Upper lobe of left lung (tissue), 6 donors: Measurements from ENCODE around the gene GPSM1. TPM values are rescaled to one million over a fixed set of nuclear protein-coding genes. Genes with fewer than 3 reads are reported as not detected.

ENCODE experiments used
- ATAC-seq, 2 donors: fragments of 200-7000 bp; cut with Tn5 transposase; one replicate each; pipeline ENCODE4 v1.9.1; 2022; ENCODE audit warnings: mild to moderate bottlenecking in 2 of 2, moderate library complexity in 2 of 2; ENCODE audit not compliant: low FRiP score in 2 of 2
- DNase-seq, 2 donors: peaks; one replicate each; pipeline ENCODE4 v3.0.0-alpha.2; 2019 to 2020
- H3K27ac ChIP-seq, 4 donors: fragments of 200-600 bp; sonication (generic); one replicate each; pipeline ENCODE4 v1.5.1; 2016 to 2019
- H3K27me3 ChIP-seq, 4 donors: fragments of 200-600 bp; sonication (generic); one replicate each; pipeline ENCODE4 v1.5.1; 2017 to 2019
- H3K36me3 ChIP-seq, 4 donors: fragments of 200-600 bp; sonication (generic); one replicate each; pipeline ENCODE4 v1.5.1; 2016 to 2019
- H3K4me1 ChIP-seq, 4 donors: fragments of 200-600 bp; sonication (generic); one replicate each; pipeline ENCODE4 v1.5.1; 2018 to 2019
- H3K4me3 ChIP-seq, 4 donors: fragments of 200-600 bp; sonication (generic); one replicate each; pipeline ENCODE4 v1.5.1; 2017 to 2019; ENCODE audit warnings: mild to moderate bottlenecking in 2 of 4, moderate library complexity in 1 of 4
- H3K9me3 ChIP-seq, 4 donors: fragments of 200-600 bp; sonication (generic); one replicate each; pipeline ENCODE4 v1.5.1; 2018 to 2019
- EP300 ChIP-seq, 4 donors: sonication (generic); formaldehyde crosslinking; IDR thresholded peaks; one replicate each; pipeline ENCODE4 v1.5.1; 2017; ENCODE audit warnings: antibody characterized with exemption in 4 of 4, control low read depth in 2 of 4
- POLR2A ChIP-seq, 4 donors: fragments of 450-650 bp; IDR thresholded peaks; one replicate each; pipeline ENCODE4 v1.5.1; 2016 to 2017; ENCODE audit warnings: antibody characterized with exemption in 4 of 4, mild to moderate bottlenecking in 2 of 4
- POLR2AphosphoS5 ChIP-seq, 2 donors: sonication (generic); formaldehyde crosslinking; IDR thresholded peaks; one replicate each; pipeline ENCODE4 v1.5.1; 2017; ENCODE audit warnings: antibody characterized with exemption in 2 of 2
- WGBS, 2 donors: methylation state at CpG; one replicate each; pipeline ENCODE4 v1.1.5; 2017 to 2018; 5-methylcytosine and 5-hydroxymethylcytosine counted together
- total RNA-seq, 6 donors: library from RNA; depleted of rRNA in 4 of 6; stranded (reverse); fragments of >200 nt in 4 of 6; gene quantifications; one replicate each; pipeline versions ENCODE4 v1.1.0 to v1.2.1, GENCODE V29; 2016 to 2021
- TF ChIP-seq, protein P1 (sequence below), 6 experiments: fragments of 450-650 bp in 4 of 6; fragments of 200-600 bp in 2 of 6; sonication (generic) in 2 of 6; IDR thresholded peaks; one replicate each; pipeline ENCODE4 v1.5.1; 2016 to 2019; ENCODE audit warnings: antibody characterized with exemption in 6 of 6
- donor health status: DM: no; HTN: no; CAD: no; lungs with moderate emphysema.
- donor health status: DM: no; HTN: yes; CAD: no; lungs with severe emphysema.

The GPSM1 gene
- total RNA-seq, 6 donors from 2014 or later = 10.0 to 78.6 (median 24.2) TPM

GRCh38 chr9:136392538-136393449 is 65.5 kb downstream of the GPSM1 start:
- Histone ChIP-seq H3K27me3 (no peaks in the 10 kb centered on the region), H3K4me3 (no peak overlapping the region), H3K4me1 (no peaks in the 10 kb centered on the region), H3K36me3 (peaks cover 22 to 96% (median 80%) of the 10 kb centered on the region in 4 donors), H3K27ac (no peak overlapping the region), H3K9me3 (no peaks in the 10 kb centered on the region)
- peak in 1 of 2 donors; percentile 26 for ATAC-seq
- TF ChIP-seq POLR2A (IDR thresholded peaks at IDR 0.05) (no peak), EP300 (IDR thresholded peaks at IDR 0.05) (no peak)
- TF ChIP-seq, protein P1, sequence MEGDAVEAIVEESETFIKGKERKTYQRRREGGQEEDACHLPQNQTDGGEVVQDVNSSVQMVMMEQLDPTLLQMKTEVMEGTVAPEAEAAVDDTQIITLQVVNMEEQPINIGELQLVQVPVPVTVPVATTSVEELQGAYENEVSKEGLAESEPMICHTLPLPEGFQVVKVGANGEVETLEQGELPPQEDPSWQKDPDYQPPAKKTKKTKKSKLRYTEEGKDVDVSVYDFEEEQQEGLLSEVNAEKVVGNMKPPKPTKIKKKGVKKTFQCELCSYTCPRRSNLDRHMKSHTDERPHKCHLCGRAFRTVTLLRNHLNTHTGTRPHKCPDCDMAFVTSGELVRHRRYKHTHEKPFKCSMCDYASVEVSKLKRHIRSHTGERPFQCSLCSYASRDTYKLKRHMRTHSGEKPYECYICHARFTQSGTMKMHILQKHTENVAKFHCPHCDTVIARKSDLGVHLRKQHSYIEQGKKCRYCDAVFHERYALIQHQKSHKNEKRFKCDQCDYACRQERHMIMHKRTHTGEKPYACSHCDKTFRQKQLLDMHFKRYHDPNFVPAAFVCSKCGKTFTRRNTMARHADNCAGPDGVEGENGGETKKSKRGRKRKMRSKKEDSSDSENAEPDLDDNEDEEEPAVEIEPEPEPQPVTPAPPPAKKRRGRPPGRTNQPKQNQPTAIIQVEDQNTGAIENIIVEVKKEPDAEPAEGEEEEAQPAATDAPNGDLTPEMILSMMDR (IDR thresholded peaks at IDR 0.05) = no peak
- WGBS, 2 donors = 91 to 94% methylated on average over 14 to 19 of the region's 21 CpGs
- peak in 1 of 2 donors; percentile 75 for DNase-seq

- H3K36me3 ChIP-seq = peaks cover 18 to 90% (median 75%) of the 10 kb centered on the region in 4 donors
- H3K9me3 ChIP-seq = no peaks in the 10 kb centered on the region
- WGBS, 2 donors = 93% methylated on average over 7 to 17 of the region's 17 CpGs
- DNase-seq (peak in 1 of 2 donors; percentile 72), ATAC-seq (peak in 1 of 2 donors; percentile 22)
- TF ChIP-seq POLR2A (IDR thresholded peaks at IDR 0.05) = no peak
- TF ChIP-seq, protein P1 (IDR thresholded peaks at IDR 0.05) = no peak
- TF ChIP-seq POLR2AphosphoS5 (IDR thresholded peaks at IDR 0.05) = no peak
- no peak for TF ChIP-seq EP300 (IDR thresholded peaks at IDR 0.05)
- no peak overlapping the region for H3K27ac ChIP-seq
- peaks cover 0 to 3% (median 2%) of the 10 kb centered on the region in 4 donors for H3K4me1 ChIP-seq
- H3K27me3 ChIP-seq = no peaks in the 10 kb centered on the region
- H3K4me3 ChIP-seq = no peak overlapping the region
These were observed 66.2 kb downstream of the GPSM1 start for GRCh38 chr9:136393531-136393930.

DNA sequence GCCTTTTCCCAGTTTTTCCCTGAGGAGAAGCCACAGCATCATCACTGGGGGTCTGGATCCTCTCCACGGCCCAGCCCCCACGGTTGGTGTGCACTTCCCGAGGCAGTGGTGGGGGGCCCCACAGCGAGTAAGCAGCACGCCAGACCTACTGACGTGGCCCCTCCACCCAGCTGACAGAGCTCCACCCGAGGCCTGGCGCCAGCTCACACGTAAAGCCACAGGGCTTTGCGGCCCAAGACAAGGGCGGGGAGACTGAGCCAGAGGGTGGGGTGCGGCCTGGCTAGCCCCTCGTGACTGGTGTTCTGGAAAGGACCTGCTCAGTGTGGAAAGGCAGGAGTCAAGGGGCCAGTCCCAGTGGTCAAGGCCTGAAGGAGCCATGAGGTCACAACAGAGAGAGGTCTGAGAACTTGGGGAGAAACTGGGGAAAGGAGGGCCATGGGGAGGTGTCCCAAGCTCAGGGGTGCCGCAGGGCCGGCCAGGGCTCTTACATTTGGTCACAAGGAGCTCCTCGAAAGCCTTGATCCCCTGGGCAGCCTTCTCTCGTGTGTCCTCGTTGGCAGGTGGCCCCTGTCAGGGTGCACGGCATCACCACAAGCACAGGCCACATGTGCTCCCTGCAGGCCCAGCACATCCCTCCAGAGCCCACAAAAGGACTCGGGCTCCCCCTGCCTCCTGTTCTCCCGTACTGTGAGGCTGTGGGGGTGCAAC is 67.1 kb downstream of the GPSM1 start:
- Histone ChIP-seq H3K27me3 (no peaks in the 10 kb centered on the region), H3K36me3 (peaks cover 17 to 81% (median 66%) of the 10 kb centered on the region in 4 donors), H3K27ac (no peak overlapping the region), H3K4me1 (peaks cover 8 to 12% (median 11%) of the 10 kb centered on the region in 4 donors), H3K4me3 (no peak overlapping the region), H3K9me3 (no peaks in the 10 kb centered on the region)
- TF ChIP-seq, protein P1 (IDR thresholded peaks at IDR 0.05) = no peak
- TF ChIP-seq POLR2AphosphoS5 (IDR thresholded peaks at IDR 0.05) (no peak), EP300 (IDR thresholded peaks at IDR 0.05) (no peak), POLR2A (IDR thresholded peaks at IDR 0.05) (no peak)
- ATAC-seq (peak in 1 of 2 donors; percentile 91), DNase-seq (peak in 1 of 2 donors; percentile 61)
- 94 to 97% methylated on average over 10 to 14 of the region's 21 CpGs for WGBS, 2 donors

GRCh38 chr9:136395020-136395340 is 67.6 kb downstream of the GPSM1 start:
- Histone ChIP-seq H3K36me3 (peaks cover 17 to 76% (median 62%) of the 10 kb centered on the region in 4 donors), H3K4me1 (peaks cover 10 to 15% (median 12%) of the 10 kb centered on the region in 4 donors), H3K27me3 (no peaks in the 10 kb centered on the region), H3K9me3 (no peaks in the 10 kb centered on the region), H3K27ac (no peak overlapping the region), H3K4me3 (no peak overlapping the region)
- TF ChIP-seq, protein P1 (IDR thresholded peaks at IDR 0.05) = no peak
- TF ChIP-seq POLR2AphosphoS5 (IDR thresholded peaks at IDR 0.05) (no peak), EP300 (IDR thresholded peaks at IDR 0.05) (no peak), POLR2A (IDR thresholded peaks at IDR 0.05) (no peak)
- WGBS, 2 donors = 92 to 94% methylated on average over 9 to 10 of the region's 13 CpGs
- ATAC-seq (no peak), DNase-seq (peak in 1 of 2 donors; percentile 57)
